ENCODE measurements around the gene ADAMTS6.

GRCh38 chr5:65244031-65244430, 237.7 kb downstream of the ADAMTS6 start:
- TF ChIP-seq CTCF (IDR thresholded peaks at IDR 0.05; ENCODE audit: low read depth, low read length, poor library complexity, severe bottlenecking), result no peak
- TF ChIP-seq EZH2phosphoT487 (IDR thresholded peaks at IDR 0.05; ENCODE audit: borderline replicate concordance, low read length), result no peak
